ENCODE measurements around the gene LZTFL1. TPM values are rescaled to one million over a fixed set of nuclear protein-coding genes. Genes with fewer than 3 reads are reported as not detected.
"Not testable (repeated sequence)": the region's sequence is repeated elsewhere in the genome, so short reads cannot be mapped to it uniquely, and the experiment has no call there.

LZTFL1 gene
- total RNA-seq, 1 donor from 2014 or later = 3.1 TPM

DNA sequence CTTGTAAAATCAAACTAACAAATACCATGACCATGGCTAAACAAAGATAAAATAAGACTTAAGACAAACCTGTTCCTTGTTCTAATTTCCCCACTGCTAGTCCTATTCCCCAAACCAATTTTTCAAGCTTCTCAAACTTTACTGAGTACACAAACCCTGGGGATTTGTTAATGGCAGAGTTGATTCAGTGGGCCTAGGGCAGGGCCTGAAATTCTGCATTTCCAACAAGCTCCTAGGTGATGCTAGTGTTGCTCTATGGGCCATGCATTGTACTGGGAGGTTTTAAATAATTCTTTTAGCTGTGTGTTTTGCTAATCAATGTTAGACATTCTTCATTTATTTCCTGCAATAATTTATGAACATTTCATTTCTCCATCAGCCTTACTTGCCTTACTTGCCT lies 31.1 kb upstream of the LZTFL1 start:
- no peak overlapping the region for H3K27ac Mint-ChIP-seq
- peaks cover 68% of the 10 kb centered on the region for H3K27me3 Mint-ChIP-seq
- no peak overlapping the region for H3K4me3 Mint-ChIP-seq
- H3K36me3 Mint-ChIP-seq (ENCODE audit: low read depth) = no peaks in the 10 kb centered on the region
- H3K4me1 Mint-ChIP-seq = peaks cover 10% of the 10 kb centered on the region
- no peak for DNase-seq
- peaks cover 6% of the 10 kb centered on the region for H3K9me3 Mint-ChIP-seq
- intact Hi-C loops (cut with micrococcal nuclease) = no loop called here

DNA sequence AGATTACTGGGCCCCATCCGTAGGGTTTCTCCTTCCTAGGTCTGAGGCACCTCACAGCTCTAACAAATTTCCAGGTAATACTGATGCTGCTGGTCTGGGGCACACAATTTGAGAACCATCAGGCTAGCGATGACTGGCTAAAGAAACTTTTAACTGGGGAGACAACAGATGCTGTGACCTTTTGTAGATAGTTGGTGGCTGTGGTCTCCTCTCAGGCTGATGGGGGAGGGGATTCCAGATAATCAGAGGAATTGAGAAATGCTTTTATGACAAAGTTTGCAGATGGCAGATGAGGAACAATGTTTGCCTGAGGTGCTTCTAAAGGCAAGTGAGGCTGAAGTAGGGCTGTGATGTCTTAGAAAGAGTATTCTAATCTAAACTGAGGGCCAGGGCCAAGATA lies 30.6 kb upstream of the LZTFL1 start:
- Mint-ChIP-seq H3K4me3 (no peak overlapping the region), H3K27ac (no peak overlapping the region), H3K9me3 (peaks cover 6% of the 10 kb centered on the region), H3K27me3 (peaks cover 70% of the 10 kb centered on the region), H3K36me3 (ENCODE audit: low read depth) (no peaks in the 10 kb centered on the region), H3K4me1 (peaks cover 10% of the 10 kb centered on the region)
- DNase-seq = no peak
- intact Hi-C loops (cut with micrococcal nuclease) = no loop called here

DNA sequence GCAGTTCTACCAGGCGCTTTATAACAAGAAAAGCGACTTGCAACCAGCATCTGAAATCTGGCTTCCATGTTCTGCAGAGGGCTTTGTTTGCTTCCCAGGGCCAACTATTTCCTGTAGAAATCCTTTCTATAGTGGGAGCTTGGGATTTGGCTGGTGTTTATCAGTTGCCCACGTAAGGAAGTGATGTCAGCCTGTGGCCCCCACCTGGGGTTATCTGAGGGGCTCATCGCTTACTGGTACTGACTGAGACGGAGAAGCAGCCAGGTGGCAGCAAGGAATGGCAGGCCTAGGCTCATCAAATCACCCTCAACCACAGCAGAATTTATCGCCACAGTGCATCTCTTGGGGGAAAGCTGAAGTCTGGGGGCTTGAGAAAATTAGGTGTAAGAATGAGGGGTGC lies 29.9 kb upstream of the LZTFL1 start:
- H3K36me3 Mint-ChIP-seq (ENCODE audit: low read depth) = no peaks in the 10 kb centered on the region
- H3K4me3 Mint-ChIP-seq = no peak overlapping the region
- H3K27me3 Mint-ChIP-seq = peaks cover 75% of the 10 kb centered on the region
- H3K27ac Mint-ChIP-seq = no peak overlapping the region
- no peak for DNase-seq
- peaks cover 10% of the 10 kb centered on the region for H3K4me1 Mint-ChIP-seq
- peaks cover 6% of the 10 kb centered on the region for H3K9me3 Mint-ChIP-seq
- intact Hi-C loops (cut with micrococcal nuclease) = no loop called here

DNA sequence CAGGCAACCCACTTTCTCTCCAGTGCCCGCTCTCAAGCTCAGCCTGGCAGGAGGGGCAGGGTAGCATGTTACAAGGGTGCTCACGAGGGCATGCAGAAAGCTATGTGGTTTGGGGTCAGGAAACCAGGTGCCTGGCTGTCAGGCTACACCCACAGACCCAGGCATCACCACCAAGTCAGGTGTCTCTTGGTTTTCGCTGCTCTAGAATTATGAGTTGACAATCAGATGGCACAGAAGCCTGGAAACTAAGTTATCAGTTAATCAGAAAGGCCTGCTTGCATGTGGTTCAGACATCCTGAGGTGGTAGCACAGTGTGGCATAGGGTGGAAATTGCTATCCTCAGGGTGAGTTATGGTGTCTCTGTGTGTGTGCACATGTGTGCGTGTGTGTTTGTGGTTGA lies 28.2 kb upstream of the LZTFL1 start:
- Mint-ChIP-seq H3K4me3 (no peak overlapping the region), H3K27ac (no peak overlapping the region), H3K36me3 (ENCODE audit: low read depth) (no peaks in the 10 kb centered on the region), H3K4me1 (peaks cover 17% of the 10 kb centered on the region), H3K9me3 (peaks cover 6% of the 10 kb centered on the region), H3K27me3 (peaks cover 76% of the 10 kb centered on the region)
- intact Hi-C loops (cut with micrococcal nuclease) = no loop called here
- peak; percentile 76 for DNase-seq

DNA sequence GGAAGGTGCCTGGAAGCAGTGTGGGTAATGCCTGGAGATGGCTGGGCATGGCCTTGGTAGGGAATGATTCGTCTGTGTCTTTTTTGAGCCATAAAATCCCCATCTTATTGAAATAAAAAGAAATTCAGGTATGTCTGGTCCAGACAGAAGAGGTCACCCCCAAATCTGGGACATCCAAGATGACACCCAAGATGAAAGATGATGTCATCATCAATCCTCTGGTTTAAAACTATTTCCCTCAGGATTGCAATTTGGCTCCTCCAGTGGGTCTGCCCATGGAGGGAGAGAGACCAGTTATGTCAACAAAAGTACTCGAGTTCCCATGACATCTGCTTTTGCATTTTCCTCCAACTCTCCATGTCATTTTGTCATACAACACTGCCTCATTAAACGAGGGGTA lies 27.7 kb upstream of the LZTFL1 start:
- H3K27me3 Mint-ChIP-seq = peaks cover 77% of the 10 kb centered on the region

DNA sequence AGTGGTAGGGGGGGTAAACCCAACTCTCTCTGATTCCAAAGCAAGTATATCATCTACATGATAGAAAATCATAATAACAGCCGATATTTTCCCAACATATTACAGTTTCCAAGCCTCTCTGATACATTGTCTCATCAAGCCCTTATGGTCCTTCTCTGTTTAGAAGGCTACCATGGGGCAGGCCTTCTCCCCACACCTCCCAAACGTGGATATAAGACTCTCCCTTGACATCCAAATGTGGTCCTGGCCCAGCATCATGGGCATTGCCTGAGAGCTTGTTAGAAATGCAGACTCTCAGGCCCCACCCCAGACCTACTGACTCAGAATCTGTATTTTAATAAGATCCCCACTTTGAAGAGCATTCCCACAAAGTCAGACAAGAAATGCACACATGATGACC lies 26.7 kb upstream of the LZTFL1 start:
- H3K36me3 Mint-ChIP-seq (ENCODE audit: low read depth) = peaks cover under 1% of the 10 kb centered on the region
- no peak for DNase-seq
- peaks cover 2% of the 10 kb centered on the region for H3K9me3 Mint-ChIP-seq
- intact Hi-C loops (cut with micrococcal nuclease) = loop anchor here (10.0 kb wide), 1 partner anchor 506 kb away; the partner anchor contains the start of gene CCR5
- H3K27me3 Mint-ChIP-seq = peaks cover 67% of the 10 kb centered on the region
- H3K4me3 Mint-ChIP-seq = no peak overlapping the region
- peaks cover 23% of the 10 kb centered on the region for H3K4me1 Mint-ChIP-seq
- no peak overlapping the region for H3K27ac Mint-ChIP-seq

More for the DNA sequence above, 27.7 kb upstream of the LZTFL1 start:
- peaks cover 22% of the 10 kb centered on the region for H3K4me1 Mint-ChIP-seq
- intact Hi-C loops (cut with micrococcal nuclease) = loop anchor here (10.0 kb wide), 1 partner anchor 505 kb away; the partner anchor contains the start of gene CCR5
- no peaks in the 10 kb centered on the region for H3K36me3 Mint-ChIP-seq (ENCODE audit: low read depth)
- H3K4me3 Mint-ChIP-seq = no peak overlapping the region
- H3K9me3 Mint-ChIP-seq = peaks cover 6% of the 10 kb centered on the region
- H3K27ac Mint-ChIP-seq = no peak overlapping the region
- no peak for DNase-seq

DNA sequence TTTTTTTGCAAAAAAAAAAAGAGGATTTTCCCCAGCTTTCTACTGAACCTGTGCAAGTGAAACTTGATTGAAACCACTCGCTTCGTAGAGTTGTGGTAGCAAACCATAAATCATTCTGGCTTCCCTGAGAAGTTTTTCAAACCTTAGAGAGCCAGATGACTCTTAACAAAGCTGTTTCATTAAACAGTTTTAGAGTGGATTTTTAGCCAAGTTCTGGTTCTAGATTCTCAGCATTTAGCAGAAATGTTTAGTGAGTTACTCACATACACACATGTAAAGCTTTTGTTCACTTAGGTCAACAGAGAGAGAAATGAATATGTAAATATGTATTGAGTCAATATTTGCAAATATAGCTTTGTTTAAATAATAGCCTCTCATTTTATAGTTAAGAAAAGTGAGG lies 26.3 kb upstream of the LZTFL1 start:
- Mint-ChIP-seq H3K36me3 (ENCODE audit: low read depth) (peaks cover 4% of the 10 kb centered on the region), H3K4me3 (no peak overlapping the region), H3K9me3 (peaks cover 5% of the 10 kb centered on the region), H3K4me1 (peaks cover 23% of the 10 kb centered on the region), H3K27me3 (peaks cover 69% of the 10 kb centered on the region), H3K27ac (no peak overlapping the region)
- intact Hi-C loops (cut with micrococcal nuclease) = loop anchor here (10.0 kb wide), 1 partner anchor 507 kb away; the partner anchor contains the start of gene CCR5
- no peak for DNase-seq

DNA sequence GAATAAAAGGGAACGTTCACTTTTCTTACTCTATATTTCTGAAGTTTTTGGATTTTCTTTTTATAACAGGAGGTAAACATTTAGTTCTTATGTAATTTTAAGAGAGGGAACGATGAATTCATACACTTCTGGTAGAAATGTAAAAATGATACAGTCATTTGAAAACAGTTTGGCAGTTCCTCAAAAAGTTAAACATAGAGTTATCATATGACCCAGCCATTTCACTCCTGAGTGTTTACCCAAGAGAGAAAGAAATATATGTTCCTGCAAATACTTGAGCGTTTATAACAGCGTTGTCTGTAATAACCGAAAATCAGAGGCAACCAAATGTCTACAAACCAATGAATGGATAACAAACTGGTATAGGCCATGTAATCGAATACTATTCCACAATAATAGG lies 23.6 kb upstream of the LZTFL1 start:
- peaks cover 62% of the 10 kb centered on the region for H3K27me3 Mint-ChIP-seq
- DNase-seq = no peak
- intact Hi-C loops (cut with micrococcal nuclease) = loop anchor here (2.0 to 10.0 kb wide), 2 partner anchors 433 to 509 kb away; partner anchors contain the start of gene CCR5
- H3K4me3 Mint-ChIP-seq = no peak overlapping the region
- H3K36me3 Mint-ChIP-seq (ENCODE audit: low read depth) = peaks cover 4% of the 10 kb centered on the region
- peaks cover 13% of the 10 kb centered on the region for H3K9me3 Mint-ChIP-seq
- no peak overlapping the region for H3K27ac Mint-ChIP-seq
- H3K4me1 Mint-ChIP-seq = peaks cover 45% of the 10 kb centered on the region

DNA sequence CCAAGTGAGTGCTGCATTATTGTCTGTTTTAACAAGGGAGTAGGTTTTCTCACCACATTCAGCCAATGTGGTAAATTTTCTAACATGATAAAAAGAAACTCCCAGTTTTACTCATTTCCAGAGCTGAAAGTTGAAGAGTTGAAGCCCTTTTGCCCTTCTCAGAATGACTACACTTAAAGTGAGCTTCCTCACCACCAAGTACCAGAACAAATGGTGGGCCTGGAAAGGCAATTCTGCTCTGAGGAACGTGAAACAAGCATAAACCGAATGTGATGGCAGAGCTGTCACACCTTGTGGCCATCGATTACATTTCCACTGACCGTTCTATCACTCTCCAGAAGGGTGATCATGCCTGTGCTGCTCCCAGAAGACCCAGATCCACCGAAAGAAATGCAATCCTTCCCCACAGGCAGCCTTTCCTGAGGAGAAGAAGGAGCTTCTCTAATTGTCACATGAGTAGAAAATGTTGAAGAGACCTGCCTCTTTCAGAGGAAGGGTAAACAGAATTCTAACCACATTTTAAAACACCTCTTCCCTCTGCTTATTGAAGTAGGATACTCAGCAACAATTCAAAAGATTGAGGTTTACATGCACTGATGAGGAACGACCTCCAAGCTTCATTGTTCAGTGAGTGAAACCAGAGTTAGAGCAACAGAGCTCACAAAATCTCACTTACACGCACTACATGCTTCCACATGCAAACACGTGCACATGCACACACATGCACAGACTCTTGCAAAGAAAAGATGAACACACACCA lies 23.0 kb upstream of the LZTFL1 start:
- Mint-ChIP-seq H3K4me1 (peaks cover 41% of the 10 kb centered on the region), H3K36me3 (ENCODE audit: low read depth) (peaks cover 4% of the 10 kb centered on the region), H3K9me3 (peaks cover 13% of the 10 kb centered on the region), H3K27me3 (peaks cover 58% of the 10 kb centered on the region), H3K27ac (peak overlapping the region; percentile 39), H3K4me3 (peak overlapping the region; percentile 46)
- intact Hi-C loops (cut with micrococcal nuclease) = loop anchor here (2.0 to 10.0 kb wide), 4 partner anchors 112 to 510 kb away; partner anchors contain the start of gene CCR5
- DNase-seq = peak; percentile 79

DNA sequence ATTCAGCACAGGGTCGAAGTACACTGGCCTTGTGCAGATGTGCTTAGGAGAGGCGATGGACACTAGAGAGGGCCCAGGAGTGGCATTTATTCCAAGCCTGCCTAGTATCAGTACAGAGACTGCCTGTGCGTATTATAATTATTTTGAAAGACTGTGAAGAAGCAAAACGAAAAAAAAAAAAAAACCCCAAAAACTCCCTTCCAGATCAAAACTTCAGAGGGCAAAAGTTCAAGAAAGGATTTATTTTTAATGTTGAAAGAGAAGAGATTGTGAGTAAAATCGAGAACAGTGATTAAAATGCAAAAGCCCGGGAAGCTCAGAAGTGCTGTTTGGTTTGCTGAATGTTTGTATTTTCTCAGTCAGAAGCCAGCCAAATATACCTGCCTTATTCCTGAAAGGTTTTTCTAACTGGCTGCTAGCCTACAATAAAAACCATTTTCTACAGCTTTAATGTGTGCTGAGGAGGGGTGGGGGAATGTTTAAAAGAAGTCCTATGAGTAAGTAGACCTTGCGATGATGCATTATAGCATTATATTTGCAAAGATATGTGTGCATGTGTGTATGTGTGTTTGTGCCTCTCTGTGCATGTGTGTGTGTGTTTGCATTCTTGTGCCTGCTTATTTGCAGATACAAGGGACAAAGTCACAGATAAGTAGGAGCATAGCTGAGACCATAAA lies 19.3 kb upstream of the LZTFL1 start:
- Mint-ChIP-seq H3K9me3 (peaks cover 23% of the 10 kb centered on the region), H3K27ac (peak overlapping the region; percentile 66), H3K4me1 (peaks cover 37% of the 10 kb centered on the region), H3K27me3 (peaks cover 55% of the 10 kb centered on the region), H3K4me3 (peak overlapping the region; percentile 44), H3K36me3 (ENCODE audit: low read depth) (peaks cover 6% of the 10 kb centered on the region)
- intact Hi-C loops (cut with micrococcal nuclease) = loop anchor here (1.0 to 10.0 kb wide), 7 partner anchors 18 to 514 kb away; partner anchors contain the start of genes CCR5 and LZTFL1
- DNase-seq = no peak

DNA sequence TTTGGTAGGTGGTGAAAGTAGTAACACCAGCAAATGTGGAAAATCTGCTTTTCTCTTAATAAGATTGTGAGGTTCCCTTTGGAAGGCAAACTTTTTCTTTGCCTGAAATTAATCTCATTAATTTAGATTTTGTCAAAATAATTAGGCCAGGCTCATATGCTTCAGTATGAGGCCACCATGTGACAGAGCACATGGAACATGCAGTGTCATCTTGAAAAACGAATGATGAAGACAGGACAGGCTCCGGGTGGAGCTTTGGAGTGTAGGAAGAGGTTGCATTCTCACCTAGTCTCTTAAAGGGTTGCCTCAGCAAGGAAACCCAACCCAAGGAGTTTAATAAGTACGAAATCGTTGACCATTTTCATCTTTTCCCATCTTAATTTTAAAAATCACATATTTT lies 18.6 kb upstream of the LZTFL1 start:
- Mint-ChIP-seq H3K36me3 (ENCODE audit: low read depth) (peaks cover 6% of the 10 kb centered on the region), H3K27me3 (peaks cover 54% of the 10 kb centered on the region), H3K4me3 (peak overlapping the region; percentile 44), H3K4me1 (peaks cover 34% of the 10 kb centered on the region), H3K9me3 (peaks cover 30% of the 10 kb centered on the region), H3K27ac (peak overlapping the region; percentile 66)
- DNase-seq = no peak
- intact Hi-C loops (cut with micrococcal nuclease) = loop anchor here (2.0 to 10.0 kb wide), 5 partner anchors 18 to 514 kb away; partner anchors contain the start of genes CCR5 and LZTFL1

DNA sequence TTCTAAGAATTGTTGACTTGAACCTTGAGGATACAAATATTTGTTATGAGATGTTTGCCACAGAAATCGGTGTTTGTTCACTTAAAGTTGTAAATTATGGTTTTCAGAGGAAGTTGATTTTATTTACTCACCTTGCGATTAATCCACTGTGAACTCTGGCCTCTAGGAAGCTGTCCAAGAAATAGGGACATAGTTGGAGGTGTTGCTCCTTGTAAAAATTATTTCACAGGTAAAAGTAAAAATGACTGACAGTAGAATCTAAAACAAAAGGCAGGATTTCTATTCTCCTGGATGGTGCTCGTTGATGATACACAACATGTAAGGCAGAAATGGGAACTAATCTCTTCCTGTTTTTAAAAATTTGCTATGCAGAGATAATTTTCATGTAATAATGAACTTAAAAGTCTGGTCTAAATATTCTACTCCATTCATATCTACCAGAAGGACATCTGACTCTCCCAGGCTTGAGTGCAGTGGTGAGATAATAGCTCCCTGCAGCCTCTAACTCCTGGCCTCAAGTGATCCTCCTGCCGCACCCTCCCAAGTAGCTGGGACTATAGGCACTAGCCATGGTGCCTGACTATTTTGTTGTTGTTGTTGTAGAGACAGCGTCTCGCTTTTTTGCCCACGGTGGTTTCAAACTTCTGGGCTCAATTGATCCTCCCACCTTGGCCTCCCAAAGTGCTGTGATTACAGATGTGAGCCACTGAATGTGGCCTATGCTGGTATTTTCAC lies 17.1 kb upstream of the LZTFL1 start:
- intact Hi-C loops (cut with micrococcal nuclease) = no loop called here
- no peak for DNase-seq
- peaks cover 6% of the 10 kb centered on the region for H3K36me3 Mint-ChIP-seq (ENCODE audit: low read depth)
- peaks cover 24% of the 10 kb centered on the region for H3K4me1 Mint-ChIP-seq
- peaks cover 38% of the 10 kb centered on the region for H3K9me3 Mint-ChIP-seq
- no peak overlapping the region for H3K4me3 Mint-ChIP-seq
- no peak overlapping the region for H3K27ac Mint-ChIP-seq
- H3K27me3 Mint-ChIP-seq = peaks cover 61% of the 10 kb centered on the region

DNA sequence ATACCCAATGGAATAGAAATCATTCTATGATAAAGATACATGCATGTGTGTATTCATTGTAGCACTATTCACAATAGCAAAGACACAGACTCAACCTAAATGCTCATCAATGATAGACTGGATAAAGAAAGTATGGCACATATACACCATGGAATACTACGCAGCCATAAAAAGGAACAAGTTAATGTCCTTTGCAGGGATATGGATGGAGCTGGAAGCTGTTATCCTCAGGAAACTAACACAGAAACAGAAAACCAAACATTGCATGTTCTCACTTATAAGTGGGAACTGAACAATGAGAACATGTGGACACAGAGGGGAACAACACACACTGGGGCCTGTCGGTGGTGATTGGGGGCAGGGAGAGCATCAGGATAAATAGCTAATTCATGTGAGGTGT lies 15.1 kb upstream of the LZTFL1 start:
- intact Hi-C loops (cut with micrococcal nuclease); DNase-seq; H3K27ac Mint-ChIP-seq; H3K4me3 Mint-ChIP-seq; H3K36me3 Mint-ChIP-seq (ENCODE audit: low read depth): not testable (repeated sequence)
- H3K9me3 Mint-ChIP-seq = peaks cover 25% of the 10 kb centered on the region
- peaks cover 25% of the 10 kb centered on the region for H3K4me1 Mint-ChIP-seq
- peaks cover 60% of the 10 kb centered on the region for H3K27me3 Mint-ChIP-seq

All from activated CD4-positive, alpha-beta T cell treated with anti-CD3 and anti-CD28 coated beads, Interleukin-2, amount 10 ng/mL, durations not matched to agents 24 days and 14 days (primary cell).